AG04450 (cell line): ENCODE data around the gene APBA2. TPM values are rescaled to one million over a fixed set of nuclear protein-coding genes. Genes with fewer than 3 reads are reported as not detected.

ENCODE experiments used
- CTCF ChIA-PET: fragments of 300-600, 350-600 bp; formaldehyde crosslinking; extraction: SDS; loops from one replicate; lab custom pipeline; 2022; ENCODE audit warnings: antibody characterized with exemption, inconsistent platforms; lab: Charles Lee
- POLR2A ChIA-PET: fragments of 350-600 bp; formaldehyde crosslinking; extraction: SDS; loops from one replicate; lab custom pipeline; 2021; ENCODE audit warnings: antibody characterized with exemption, inconsistent platforms; lab: Yijun Ruan, JAX
- DNase-seq: peaks from one replicate; pipeline ENCODE4 v3.0.0-alpha.2; 2011; ENCODE audit warnings: low read depth, low spot score
- H3K27ac ChIP-seq: one replicate; pipeline ENCODE4 v1.5.1; 2012; ENCODE audit warnings: low read depth, low read length, control low read depth
- H3K27me3 ChIP-seq: one replicate; pipeline ENCODE4 v1.6.0; 2012; ENCODE audit warnings: low read length; ENCODE audit not compliant: control insufficient read depth, insufficient read depth
- H3K4me3 ChIP-seq: 2 replicates; pipeline ENCODE4 v1.5.1; 2011; ENCODE audit warnings: mild to moderate bottlenecking, low read depth, low read length, control low read depth
- H3K9me3 ChIP-seq: 2 replicates; pipeline ENCODE4 v1.5.1; 2012; ENCODE audit warnings: low read length; ENCODE audit not compliant: control insufficient read depth, insufficient read depth
- polyA plus RNA-seq: library from polyadenylated mRNA; depleted of rRNA; stranded (reverse); fragments of >200 nt; gene quantifications from 2 replicates; pipeline ENCODE4 v1.2.3, GENCODE V29; 2011
- TF ChIP-seq, protein P1 (sequence below): IDR thresholded peaks from 2 replicates; pipeline ENCODE4 v1.5.1; 2011; ENCODE audit warnings: low read depth, low read length, control low read depth, inconsistent platforms

APBA2 gene
- polyA plus RNA-seq, 1 experiment, result 18.9 TPM

DNA sequence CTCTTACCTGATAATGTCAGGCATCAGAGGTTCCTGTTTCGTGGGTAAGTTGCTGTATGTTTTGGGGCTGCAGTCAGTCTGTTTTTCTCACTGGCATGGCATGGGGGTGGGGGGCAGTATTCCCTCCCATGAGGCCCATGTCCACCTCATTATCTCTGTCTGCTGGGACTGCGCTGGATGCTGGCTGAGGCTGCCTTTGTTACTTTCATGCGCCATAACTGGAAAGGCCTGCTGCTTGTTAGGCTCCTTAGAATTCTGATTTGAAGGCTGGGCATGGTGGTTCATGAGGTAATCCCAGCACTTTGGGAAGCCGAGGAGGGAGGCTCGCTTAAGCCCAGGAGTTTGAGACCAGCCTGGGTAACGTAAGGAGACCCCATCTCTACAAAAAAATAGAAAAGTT lies 9.8 kb downstream of the APBA2 start:
- ChIA-PET CTCF (interaction anchor here (0.9 kb wide), 1 partner anchor 194 kb away, joined by 4 read pairs; no protein-coding TSS in a partner anchor), POLR2A (no interaction called here)
- TF ChIP-seq, protein P1, sequence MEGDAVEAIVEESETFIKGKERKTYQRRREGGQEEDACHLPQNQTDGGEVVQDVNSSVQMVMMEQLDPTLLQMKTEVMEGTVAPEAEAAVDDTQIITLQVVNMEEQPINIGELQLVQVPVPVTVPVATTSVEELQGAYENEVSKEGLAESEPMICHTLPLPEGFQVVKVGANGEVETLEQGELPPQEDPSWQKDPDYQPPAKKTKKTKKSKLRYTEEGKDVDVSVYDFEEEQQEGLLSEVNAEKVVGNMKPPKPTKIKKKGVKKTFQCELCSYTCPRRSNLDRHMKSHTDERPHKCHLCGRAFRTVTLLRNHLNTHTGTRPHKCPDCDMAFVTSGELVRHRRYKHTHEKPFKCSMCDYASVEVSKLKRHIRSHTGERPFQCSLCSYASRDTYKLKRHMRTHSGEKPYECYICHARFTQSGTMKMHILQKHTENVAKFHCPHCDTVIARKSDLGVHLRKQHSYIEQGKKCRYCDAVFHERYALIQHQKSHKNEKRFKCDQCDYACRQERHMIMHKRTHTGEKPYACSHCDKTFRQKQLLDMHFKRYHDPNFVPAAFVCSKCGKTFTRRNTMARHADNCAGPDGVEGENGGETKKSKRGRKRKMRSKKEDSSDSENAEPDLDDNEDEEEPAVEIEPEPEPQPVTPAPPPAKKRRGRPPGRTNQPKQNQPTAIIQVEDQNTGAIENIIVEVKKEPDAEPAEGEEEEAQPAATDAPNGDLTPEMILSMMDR, result no peak
- peaks cover 7% of the 10 kb centered on the region for H3K9me3 ChIP-seq
- no peak overlapping the region for H3K4me3 ChIP-seq
- no peak overlapping the region for H3K27ac ChIP-seq
- no peaks in the 10 kb centered on the region for H3K27me3 ChIP-seq
- no peak for DNase-seq

DNA sequence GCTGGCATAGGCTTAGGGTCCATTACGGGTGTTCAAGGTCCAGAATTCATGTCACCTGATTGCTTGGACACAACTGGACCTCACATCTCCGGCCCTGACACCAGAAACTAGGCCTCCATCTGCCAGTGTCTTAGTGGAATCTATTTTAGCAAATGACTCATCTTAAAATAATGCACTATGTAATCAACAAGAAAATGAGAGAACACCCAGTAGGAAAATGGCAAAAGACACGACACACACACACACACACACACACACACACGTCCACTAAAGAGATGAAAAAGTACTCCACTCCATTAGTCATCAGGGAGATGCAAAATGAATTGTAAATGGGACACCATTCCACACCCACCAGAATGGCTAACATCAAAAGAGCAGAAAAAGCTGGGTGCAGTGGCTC lies 11.2 kb downstream of the APBA2 start:
- peak; percentile 67 for DNase-seq
- ChIA-PET POLR2A (interaction anchor here (0.6 to 0.7 kb wide), 3 partner anchors 71 to 212 kb away, joined by 3 to 7 read pairs (median 3); no protein-coding TSS in a partner anchor), CTCF (interaction anchor here (0.8 kb wide), 1 partner anchor 207 kb away, joined by 3 read pairs; no protein-coding TSS in a partner anchor)

DNA sequence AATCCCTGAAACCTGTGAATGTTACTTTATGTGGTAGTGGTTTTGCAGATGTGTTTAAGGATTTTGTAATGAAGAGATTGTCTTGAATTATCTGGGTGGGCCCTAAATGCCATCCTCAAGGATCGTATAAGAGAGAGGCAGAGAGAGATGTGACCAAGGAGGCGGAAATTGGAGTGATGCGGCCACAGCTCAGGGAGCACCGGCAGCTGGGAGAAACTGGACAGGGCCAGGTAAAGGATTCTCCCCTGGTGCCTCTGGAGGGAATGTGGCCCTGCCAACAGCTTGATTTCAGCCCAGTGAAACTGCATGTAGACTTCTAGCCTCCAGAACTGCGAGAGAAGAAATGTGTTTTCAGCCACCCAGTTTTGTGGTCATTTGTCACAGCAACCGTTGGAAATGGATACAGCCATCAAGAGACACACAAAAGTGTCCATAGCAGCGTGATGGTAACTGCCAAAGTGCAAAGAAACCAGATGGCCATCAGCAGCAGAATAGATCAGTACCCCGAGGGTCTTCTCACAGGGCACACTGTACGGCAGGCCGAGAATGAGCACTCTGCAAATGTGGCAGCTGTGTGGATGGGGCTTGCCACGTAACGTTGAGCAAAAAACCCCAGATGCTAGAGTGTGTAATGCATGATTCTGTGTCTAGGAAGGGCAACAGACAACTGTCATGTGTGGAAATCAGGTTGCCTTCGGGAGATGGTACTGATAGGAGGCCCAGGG lies 12.2 kb downstream of the APBA2 start:
- ChIA-PET CTCF (interaction anchor here (0.7 to 1.6 kb wide), 3 partner anchors 13 to 206 kb away, joined by 3 to 4 read pairs (median 4); no protein-coding TSS in a partner anchor), POLR2A (no interaction called here)
- no peak overlapping the region for H3K4me3 ChIP-seq
- no peak for DNase-seq
- peaks cover 7% of the 10 kb centered on the region for H3K9me3 ChIP-seq
- no peaks in the 10 kb centered on the region for H3K27me3 ChIP-seq
- no peak overlapping the region for H3K27ac ChIP-seq
- TF ChIP-seq, protein P1, result no peak

More for the DNA sequence above, 11.2 kb downstream of the APBA2 start:
- TF ChIP-seq, protein P1, result no peak
- H3K27ac ChIP-seq, result peak overlapping the region; percentile 69
- no peaks in the 10 kb centered on the region for H3K27me3 ChIP-seq
- no peak overlapping the region for H3K4me3 ChIP-seq
- peaks cover 7% of the 10 kb centered on the region for H3K9me3 ChIP-seq

DNA sequence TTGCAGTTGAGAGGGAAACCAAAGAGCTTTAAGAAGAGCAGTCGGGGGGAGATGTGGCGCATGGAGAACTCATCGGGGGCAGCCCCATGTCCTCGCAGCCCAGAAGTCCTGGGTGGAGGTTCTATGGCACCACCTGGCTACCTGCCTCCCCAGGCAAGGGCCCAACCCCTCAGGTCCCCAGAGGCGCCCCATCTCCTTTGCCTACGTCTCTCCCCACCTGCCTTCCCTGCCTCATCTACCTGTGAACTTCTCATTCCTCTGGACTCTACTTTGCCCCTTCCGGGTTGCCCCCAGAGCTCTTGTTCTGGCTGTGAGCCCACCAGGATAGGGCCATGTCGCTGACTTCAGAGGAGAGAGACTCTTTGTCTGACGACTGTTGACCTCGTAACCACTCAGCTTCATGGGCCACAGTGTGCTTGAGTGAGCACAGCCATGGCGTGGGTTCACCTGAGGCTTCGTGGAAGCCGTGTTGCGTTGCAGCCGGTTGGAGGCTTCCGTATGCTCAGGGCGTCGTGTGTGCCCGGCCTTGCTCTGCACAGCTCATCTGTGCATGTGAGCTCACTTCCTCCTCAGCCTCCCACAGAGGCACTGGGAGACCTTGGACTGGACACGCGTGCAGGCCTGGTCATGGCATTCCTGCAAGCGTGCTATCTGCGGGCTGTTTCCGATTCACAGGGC lies 13.4 kb downstream of the APBA2 start:
- POLR2A ChIA-PET, result no interaction called here
- H3K4me3 ChIP-seq, result no peak overlapping the region
- peaks cover 7% of the 10 kb centered on the region for H3K9me3 ChIP-seq
- TF ChIP-seq, protein P1, result no peak
- DNase-seq, result no peak
- H3K27ac ChIP-seq, result no peak overlapping the region
- H3K27me3 ChIP-seq, result no peaks in the 10 kb centered on the region
- CTCF ChIA-PET, result interaction anchor here (1.6 kb wide), 1 partner anchor 203 kb away, joined by 4 read pairs; no protein-coding TSS in a partner anchor
